GM21423 (cell line): Measurements from ENCODE around the gene GALR2.

ENCODE experiments used
- ATAC-seq: cut with Tn5 transposase; IDR thresholded peaks from one replicate; pipeline ENCODE4 v1.9.1; 2021; ENCODE audit warnings: mild to moderate bottlenecking, moderate library complexity; ENCODE audit not compliant: unreplicated experiment

Gene GALR2

DNA sequence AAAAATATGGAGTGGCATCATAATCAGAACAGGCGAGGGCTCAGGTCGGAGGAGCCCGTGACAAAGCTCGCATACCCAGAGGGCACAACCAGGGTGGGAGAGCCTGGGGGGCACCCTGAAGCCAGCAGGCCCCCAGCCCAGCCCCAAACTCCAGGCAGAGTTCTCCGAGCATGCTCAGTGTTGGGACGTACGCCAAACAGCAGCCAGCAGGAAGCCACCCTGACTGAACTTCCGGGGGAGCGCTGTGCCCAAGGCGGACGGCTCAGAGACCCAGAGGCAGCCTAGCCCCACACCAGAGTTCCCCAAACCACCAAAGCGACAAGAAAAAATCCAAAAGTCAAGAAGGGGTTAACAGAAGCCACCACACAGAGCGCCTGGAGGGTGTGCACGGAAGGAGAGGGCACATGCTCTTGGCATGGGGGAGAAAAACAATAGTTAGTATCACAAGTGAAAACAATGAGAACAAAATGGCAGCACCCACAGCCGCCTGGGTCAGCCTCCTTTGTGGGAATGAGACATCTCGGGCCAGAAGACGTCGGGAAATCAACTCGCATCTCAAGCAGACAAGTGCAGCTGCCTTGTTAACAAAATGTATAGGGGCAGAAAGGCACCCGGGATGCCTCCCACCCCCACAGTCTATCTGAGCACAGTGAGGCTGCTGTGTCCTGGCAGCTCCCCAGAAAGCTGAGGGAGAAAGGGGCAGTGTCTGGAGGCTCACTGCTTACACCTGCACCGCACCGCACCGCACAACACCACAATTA, 17.1 kb downstream of the GALR2 start:
- no peak for ATAC-seq

DNA sequence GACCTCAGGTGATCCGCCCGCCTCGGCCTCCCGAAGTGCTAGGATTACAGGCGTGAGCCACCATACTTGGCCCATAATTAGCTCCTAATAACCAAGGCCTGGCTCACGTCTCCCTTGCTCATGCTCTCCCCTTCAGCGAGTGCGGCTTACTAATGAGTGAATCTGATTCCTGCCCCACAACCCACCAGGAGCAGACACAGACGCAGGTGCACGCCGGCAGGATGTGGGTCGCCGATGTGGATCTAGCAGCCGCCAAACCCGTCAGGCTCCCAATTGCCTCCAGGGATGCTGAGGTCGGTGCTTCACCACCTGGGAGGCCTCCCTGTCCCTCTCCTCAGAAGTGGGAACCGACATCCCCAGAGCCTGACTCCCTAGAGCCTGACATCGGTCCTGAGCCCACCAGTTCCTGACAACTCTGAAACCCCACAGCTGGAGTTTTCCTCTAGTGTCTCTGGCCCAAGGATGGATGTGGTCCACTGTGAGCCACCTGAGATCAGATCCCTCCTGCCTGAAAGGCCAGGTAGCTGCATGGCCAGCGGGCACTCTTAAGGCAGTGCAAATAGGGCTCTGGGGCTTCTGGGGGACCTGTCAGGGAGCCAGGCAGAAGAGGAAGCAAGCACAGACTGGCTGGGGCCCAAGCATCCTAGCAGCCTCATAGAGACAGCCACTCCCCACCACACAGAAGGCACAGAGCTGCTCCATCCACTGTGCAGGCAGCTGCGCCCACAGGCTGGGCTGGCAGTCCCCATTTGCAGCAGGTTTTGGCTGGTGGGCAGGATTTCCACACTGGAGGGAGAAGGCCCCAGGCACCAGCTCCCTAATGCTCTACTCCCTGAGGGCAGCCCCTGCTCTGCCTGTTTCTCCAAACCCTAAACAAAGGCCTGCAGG, 18.2 kb downstream of the GALR2 start:
- ATAC-seq, result no peak

DNA sequence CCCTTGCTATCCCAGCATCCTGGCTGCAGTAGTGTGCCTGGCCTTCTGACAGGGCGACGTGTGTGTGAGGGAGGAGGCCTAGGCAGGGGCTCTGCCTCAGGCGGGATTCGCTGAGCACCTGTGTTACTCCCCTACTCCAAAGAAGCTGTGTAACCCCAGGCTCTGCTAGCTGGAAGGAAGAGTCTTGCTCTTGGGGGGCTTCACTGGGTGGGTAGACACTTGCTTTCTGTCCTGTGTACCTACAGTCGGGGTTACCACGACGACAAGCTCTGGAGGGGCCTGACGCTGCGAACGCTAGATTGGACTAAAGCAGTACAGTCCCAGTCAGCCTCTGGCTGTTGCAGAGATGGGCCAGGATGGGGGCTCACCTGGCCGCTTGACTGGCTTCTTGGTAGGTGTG, 19.5 kb downstream of the GALR2 start:
- ATAC-seq, result no peak

DNA sequence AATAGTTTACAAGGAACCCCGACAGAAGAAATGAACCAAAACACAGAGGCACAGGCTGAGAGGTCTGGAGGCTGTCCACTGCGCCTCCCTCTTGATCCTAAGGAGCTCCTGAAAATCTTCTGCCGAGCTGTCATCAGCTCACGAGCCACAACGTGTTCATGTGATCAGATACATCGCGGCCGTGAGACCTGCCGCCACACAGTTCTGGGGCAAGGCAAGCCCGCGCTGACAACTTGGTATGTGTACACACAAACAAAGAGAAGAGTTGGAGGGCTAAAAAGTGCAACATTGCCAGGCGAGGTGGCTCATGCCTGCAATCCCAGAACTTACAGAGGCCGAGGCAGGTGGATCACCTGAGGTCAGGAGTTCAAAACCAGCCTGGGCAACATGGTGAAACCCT, 21.4 kb downstream of the GALR2 start:
- no peak for ATAC-seq

DNA sequence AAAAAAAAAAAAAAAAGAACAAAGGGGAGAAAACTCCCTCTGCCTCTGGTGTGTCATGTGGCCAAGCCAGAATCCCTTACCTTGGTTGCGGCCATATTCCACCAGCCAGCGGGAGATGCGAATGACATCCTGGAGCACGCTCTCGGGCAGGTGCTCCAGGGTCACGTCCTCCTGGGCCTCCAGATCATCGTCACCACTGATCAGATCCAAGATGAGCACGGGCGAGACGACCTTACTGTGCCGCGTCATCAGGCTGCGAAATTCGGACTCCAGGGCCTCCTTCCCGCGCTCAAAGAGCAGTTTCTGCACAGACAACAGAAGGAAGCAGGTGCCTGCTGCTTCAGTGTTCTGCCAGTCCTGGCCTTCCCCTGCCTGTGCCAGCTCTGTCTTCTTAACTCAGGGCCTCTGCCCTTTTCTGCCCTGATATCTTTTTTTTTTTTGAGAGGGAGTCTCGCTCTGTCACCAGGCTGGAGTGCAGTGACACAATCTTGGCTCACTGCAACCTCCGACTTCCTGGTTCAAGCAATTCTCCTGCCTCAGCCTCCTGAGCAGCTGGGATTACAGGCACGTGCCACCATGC, 23.2 kb downstream of the GALR2 start:
- no peak for ATAC-seq

DNA sequence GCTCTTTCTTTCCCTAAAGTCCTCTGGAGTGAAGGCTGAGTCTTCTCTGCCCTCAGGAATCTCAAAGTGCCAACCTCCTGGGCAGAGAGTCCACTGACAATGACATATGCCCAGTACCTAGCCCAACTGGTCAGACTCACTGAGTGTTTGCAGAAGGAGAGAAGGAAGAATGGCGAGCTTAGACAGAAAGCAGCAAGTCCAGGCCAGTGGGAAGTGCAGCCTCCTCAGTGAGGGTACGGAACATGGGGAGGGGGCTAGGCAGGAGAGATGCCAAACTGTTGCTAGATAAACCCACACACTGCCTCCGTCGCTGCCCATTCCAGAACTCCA, 28.3 kb downstream of the GALR2 start:
- no peak for ATAC-seq

DNA sequence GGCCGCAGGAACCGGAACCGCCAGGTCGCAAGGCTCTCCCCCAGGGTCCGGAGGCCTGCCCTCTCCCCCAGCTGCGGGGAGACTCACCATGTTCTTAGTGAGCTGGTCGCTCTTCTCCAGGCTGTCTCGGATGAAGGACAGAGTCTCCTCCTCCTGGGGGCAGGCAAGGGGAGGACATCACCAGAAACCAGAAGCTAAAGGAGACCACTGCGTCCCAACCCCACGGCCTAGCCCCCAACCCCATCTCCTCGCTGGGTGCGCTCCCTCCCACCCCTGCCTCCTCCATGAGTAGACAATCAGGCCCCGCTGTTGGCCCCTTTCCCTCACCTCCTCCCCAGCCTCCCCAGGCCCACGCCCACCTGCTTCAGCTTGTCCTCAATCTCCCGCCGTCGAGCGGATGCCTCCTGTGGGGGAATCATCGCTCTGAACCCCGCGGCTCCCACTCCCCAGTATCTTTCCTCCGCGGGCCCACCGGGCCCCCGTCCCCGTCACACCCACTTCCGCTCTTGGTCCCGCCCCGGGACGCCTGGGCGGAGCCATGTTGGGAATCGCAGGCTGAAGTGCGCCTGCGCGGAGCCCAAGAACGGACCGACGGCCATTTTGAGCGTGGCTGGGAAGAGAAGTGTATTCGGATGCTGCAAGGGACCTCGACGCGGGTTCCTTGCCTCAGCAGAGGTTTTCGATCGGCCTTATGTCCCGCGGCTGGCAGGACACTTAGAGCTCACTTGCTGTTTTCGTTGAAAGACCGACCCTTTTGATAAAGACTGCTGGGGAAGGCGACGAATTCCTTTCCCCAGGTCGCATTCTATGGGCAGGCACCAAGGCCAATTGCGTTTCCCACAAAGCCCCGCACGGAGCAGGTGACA, 28.9 kb downstream of the GALR2 start, which contains the start of gene EXOC7:
EXOC7 (minus strand) TSS at position 514 of the 866 bp plus-strand sequence; CDS start at position 419, 95 bp downstream.
- peak; percentile 84 for ATAC-seq

DNA sequence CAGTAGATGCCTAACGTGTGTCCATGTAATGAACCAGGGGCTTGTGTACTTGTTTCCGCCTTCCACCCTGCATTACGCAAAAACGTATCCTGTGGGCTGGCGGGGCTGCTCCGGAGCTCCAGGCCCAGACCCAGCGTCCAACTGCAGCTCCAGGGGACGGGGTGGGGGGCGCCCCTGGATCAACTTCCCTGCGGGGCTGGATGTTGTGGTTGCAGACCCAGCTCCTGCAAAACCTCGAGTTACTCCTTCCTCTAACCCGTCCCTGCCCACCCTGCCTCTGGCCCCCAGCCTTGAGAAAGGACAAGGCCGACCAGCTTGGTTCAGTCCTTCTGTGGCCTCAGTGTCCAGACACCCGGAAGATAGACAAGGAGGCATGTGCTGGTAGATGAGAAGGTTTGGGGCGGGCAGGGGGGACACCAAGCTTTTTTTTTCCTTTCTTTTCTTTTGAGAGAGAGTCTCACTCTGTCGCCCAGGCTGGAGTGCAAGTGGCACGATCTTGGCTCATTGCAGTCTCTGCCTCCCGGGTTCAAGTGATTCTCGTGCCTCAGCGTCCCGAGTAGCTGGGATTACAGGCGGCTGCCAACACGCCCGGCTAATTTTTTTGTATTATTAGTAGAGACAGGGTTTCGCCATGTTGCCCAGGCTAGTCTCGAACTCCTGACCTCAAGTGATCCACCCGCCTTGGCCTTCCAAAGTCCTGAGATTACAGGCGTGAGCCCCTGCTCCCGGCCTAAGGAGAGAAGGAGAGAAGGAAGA, 29.7 kb downstream of the GALR2 start:
- ATAC-seq, result no peak

DNA sequence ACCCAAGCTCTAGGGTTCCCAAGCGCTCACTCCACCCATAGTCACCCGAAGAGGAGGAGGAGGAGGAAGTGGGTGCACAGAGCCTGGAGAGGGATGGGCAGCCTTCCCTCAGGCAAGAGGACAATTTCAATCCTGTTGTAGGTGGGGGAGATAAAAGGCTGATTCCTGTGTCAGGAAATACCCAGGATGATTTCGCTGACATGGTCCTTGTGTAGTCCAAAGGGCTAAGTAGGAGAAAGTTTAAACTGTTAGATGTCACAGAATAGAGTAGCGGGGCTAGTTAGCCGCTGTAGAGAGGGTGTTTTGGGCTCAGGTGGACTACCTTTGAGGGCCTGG, 30.3 kb downstream of the GALR2 start:
- ATAC-seq, result no peak

DNA sequence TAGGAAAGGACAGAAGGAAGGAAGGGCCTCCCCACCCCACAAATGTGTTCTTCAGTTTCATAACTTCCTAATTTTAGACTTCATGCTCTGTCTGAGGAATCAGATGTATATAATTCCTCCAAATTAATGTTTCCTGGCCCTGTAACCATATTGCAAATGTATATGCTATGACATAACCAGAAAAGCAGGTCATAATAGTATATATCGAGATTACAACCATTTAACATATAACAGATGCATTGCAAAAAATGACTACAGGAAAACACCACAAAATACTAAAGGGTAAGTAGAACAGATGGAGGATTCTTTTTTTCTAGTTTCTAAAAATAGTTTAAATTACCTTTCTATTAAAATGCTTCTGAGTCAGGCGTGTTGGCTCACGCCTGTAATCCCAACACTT, 32.1 kb downstream of the GALR2 start:
- no peak for ATAC-seq

DNA sequence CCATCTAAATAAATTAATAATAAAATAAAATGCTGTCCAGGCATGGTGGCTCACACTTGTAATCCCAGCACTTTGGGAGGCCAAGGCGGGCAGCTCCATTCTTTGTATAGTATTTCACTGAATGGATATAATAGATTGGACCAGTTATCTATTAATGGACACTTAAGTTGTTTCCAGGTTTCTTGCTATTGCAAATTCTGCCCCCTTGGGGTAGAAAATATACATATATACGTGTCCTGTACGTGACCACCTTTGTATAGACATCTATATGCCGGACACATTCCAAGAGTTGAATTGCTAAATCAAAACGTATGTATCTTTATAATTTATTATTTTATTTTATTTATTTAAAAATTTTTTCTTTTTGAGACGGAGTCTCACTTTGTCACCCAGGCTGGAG, 32.9 kb downstream of the GALR2 start:
- no peak for ATAC-seq

DNA sequence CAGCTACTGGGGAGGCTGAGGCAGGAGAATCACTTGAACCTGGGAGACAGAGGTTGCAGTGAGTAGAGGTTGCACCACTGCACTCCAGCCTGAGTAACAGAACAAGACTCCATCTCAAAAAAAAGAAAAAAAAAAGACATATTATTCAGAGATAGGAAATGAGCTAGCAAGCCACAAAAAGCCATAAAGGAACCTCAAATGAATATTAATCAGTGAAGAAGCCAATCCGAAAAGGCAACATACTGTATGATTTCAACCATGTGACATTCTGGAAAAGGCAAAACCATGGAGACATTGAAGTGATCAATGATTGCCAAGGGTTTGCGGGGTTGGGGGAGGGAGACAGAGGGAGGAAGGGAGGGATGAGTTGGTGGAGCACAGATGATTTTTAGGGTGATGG, 37.4 kb downstream of the GALR2 start:
- ATAC-seq, result no peak

DNA sequence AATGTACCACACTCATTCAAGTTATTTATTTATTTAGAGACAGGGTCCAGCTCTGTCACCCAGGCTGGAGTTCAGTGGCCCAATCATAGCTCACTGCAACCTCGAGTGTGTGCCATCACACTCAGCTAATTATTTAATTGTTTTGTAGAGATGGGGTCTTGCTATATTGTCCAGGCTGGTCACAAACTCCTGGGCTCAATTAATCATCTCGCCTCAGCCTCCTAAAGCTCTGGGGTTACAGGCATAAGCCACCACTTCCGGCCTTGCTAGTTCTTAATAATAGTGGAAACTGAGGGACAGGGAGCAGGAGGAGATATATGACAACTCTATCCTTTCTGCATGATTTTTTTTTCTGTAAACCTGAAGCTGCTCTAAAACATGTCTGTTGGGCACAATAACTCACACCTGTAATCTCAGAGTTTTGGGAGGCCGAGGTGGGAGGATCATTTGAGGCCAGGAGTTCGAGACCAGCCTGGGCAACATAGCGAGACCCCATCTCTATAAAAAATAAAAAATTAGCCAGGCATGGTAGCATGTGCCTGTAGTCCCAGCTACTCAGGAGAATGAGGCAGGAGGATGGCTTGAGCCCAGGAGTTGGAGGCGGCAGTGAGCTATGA, 40.7 kb downstream of the GALR2 start:
- ATAC-seq, result no peak

DNA sequence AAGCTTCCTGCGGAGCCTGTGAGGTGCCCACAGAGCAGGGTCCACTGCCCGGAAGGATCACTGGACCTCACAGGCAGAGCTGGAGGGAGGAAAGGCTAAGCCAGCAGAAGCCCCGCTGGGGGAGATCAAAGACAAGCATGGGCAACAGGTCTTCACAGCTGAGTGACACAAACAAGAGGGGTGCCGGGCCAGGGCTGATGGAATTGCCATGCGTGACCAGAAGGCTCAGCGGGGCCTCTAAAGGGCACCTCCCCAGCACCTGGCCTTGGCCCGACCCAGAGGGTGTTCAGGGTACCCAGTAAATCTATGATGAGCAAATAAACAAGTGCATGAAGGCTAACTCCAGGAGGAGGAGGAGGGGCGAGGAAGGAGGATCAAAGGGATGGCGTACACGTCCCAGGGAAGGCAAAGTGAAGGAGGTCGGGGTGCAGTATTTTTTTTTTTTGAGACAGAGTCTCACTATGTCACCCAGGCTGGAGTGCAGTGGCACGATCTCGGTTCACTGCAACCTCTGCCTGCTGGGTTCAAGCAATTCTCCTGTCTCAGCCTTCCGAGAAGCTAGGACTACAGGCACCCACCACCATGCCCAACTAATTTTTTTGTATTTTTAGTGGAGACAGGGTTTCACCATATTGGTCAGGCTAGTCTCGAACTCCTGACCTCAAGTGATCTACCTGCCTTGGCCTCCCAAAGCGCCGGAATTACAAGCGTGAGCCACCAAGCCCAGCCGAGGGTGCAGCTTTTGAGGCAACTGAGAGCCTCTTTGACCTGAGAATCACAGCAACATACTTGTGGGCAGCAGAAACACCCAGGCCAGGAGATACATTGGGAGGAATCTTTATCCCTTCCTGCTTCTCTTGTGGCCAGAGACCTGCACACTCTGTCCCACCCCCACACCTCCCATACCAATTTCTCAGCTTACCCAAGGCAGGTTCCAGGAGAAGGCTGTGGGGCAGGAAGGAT, 45.1 kb downstream of the GALR2 start:
- ATAC-seq, result no peak

DNA sequence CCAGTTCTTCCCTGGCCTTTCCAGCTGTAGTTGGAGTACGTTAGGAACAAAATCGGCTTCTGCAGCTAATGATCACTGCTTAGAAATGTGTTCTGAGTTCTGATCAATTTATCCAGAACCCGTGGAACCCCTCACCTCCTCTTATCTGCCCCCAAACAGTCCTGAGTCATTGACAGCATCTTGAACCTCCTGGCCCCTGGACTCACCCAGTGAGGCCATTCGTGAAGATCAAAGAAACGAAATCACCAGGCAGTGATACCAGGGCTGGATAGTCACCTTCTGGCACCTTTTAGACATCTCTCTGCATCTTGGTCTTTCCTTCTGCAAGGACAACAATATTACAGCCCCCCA, 46.1 kb downstream of the GALR2 start:
- no peak for ATAC-seq

DNA sequence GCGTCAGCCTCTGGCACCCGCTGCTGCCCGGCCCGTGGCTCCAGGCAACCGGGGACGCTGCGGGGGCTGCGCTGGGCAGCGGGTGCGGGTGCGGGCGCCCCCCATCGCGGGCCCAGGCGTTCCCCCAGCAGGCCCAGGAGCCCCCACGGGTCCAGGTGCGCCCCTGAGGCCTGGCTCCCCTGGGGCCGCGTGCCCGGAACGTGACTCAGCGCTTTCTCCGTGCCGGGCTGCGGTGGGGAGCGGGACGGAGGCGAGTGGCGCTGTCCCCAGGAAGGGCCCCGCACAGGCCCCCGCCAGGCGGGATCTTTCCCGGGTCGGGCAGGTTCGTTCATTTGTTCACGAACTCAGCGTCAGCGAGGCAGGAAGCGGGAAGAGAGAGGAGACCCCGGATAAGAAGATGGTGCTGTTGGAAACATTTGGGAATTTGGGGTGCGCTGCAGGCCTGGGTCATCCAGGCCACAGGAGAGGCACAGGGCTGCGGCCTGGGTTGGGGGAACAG, 47.4 kb downstream of the GALR2 start:
- ATAC-seq, result peak; percentile 33

DNA sequence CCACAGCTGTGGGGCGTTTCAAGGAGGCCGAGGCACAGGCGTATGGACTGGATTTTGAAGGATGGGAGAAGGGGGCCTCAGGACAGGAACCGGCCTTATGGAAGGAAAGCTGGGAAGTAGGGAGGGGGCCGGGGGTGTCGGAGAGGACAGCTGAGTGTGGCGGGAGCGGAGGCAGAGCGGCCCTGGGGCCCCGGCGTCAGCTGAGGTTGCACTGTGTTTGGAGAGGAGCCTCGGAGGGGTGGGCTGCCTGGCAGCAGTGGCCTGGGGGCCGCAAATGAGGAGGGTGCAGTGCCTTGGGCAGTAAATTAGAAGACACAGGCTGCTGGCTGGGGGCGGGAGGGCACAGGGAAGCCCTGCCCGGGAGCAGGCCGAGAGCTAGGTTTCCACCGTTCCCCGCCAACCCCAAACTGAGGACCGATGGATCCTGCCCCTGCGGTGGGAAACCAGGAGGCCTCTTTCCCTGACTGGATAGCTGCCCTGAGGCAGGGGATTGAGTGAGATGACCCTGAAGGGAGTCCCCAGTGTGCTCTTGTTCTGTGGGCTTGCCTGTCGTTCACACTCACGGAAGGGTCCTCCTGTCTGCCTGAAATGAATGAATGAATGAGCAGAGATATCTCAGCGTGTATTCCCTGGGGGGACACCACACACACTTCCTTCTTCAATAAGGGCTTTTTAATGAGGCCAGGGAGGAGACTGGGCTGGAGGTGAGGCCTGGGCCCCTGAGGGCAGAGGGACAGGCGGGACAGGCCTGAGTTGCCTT, 48.0 kb downstream of the GALR2 start:
- no peak for ATAC-seq

DNA sequence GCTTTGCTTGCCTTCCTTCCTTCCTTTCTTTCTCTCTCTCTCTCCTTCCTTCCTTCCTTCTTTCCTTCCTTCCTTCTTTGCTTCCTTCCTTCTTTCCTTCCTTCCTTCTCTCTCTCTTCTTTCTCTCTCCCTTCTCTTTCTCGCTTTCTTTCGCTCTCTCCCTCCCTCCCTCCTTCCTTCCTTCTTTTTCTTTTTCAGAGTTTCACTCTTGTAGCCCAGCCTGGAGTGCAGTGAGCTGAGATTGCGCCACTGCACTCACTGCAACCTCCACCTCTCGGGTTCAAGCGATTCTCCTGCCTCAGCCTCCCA, 48.6 kb downstream of the GALR2 start:
- no peak for ATAC-seq
